HCT116 (cell line): ENCODE measurements around the gene ROR2.

Source experiments
- CEBPB ChIP-seq: IDR thresholded peaks from 2 replicates; pipeline ENCODE4 v1.6.1; 2012; ENCODE audit warnings: low read depth
- EZH2 ChIP-seq: fragments of 200-600 bp; sonication (generic); IDR thresholded peaks from 2 replicates; pipeline ENCODE4 v1.6.1; 2017; ENCODE audit warnings: antibody characterized with exemption, mixed run types
- EZH2phosphoT487 ChIP-seq: fragments of 200-600 bp; IDR thresholded peaks from 2 replicates; pipeline ENCODE4 v1.6.1; 2018; ENCODE audit warnings: antibody characterized with exemption, borderline replicate concordance
- JUND ChIP-seq: IDR thresholded peaks from 2 replicates; pipeline ENCODE4 v1.6.1; 2012
- POLR2A ChIP-seq: IDR thresholded peaks from 2 replicates; pipeline ENCODE4 v1.7.0; 2011; ENCODE audit warnings: borderline replicate concordance; ENCODE audit not compliant: insufficient read depth, insufficient read length; ENCODE audit errors: extremely low read depth
- POLR2AphosphoS5 ChIP-seq: IDR thresholded peaks from 2 replicates; pipeline ENCODE4 v1.6.1; 2011; ENCODE audit warnings: mild to moderate bottlenecking, low read depth, low read length, moderate library complexity
- RAD21 ChIP-seq: IDR thresholded peaks from 2 replicates; pipeline ENCODE4 v1.6.1; 2012; ENCODE audit warnings: low read depth, mild to moderate bottlenecking
- SRF ChIP-seq: IDR thresholded peaks from 2 replicates; pipeline ENCODE4 v1.6.1; 2012; ENCODE audit warnings: low read depth
- YY1 ChIP-seq: IDR thresholded peaks from 2 replicates; pipeline ENCODE4 v1.6.1; 2011; ENCODE audit warnings: low read length, low read depth, moderate library complexity, mild to moderate bottlenecking; ENCODE audit not compliant: insufficient replicate concordance; ENCODE audit errors: extremely low read depth
- ZFX ChIP-seq: fragments of 450-650 bp; IDR thresholded peaks from 2 replicates; pipeline ENCODE4 v1.6.1; 2017
- ZNF274 ChIP-seq: fragments of 200-500 bp; sonication (Bioruptor generic); IDR thresholded peaks from 2 replicates; pipeline ENCODE4 v1.6.1; 2014; ENCODE audit warnings: mild to moderate bottlenecking, low read depth, low read length, inconsistent platforms
- TF ChIP-seq, protein P1 (sequence below), 3 experiments: fragments of 200-600 bp in 1 of 3; sonication (generic) in 1 of 3; IDR thresholded peaks in 2 of 3; conservative IDR thresholded peaks in 1 of 3; 2 replicates each; pipeline ENCODE4 v1.5.1; 2012 to 2017; ENCODE audit warnings: low read depth in 2 of 3, low read length in 2 of 3, antibody characterized with exemption in 1 of 3, borderline replicate concordance in 1 of 3, control low read depth in 1 of 3, mild to moderate bottlenecking in 1 of 3, mixed read lengths in 1 of 3, mixed run types in 1 of 3, moderate library complexity in 1 of 3; ENCODE audit not compliant: insufficient read depth in 1 of 3
- TF ChIP-seq, protein P2 (sequence below): IDR thresholded peaks from 2 replicates; pipeline ENCODE4 v1.6.1; 2012
- TF ChIP-seq, protein P3 (sequence below): IDR thresholded peaks from 2 replicates; pipeline ENCODE4 v1.6.1; 2012; ENCODE audit warnings: low read depth

DNA sequence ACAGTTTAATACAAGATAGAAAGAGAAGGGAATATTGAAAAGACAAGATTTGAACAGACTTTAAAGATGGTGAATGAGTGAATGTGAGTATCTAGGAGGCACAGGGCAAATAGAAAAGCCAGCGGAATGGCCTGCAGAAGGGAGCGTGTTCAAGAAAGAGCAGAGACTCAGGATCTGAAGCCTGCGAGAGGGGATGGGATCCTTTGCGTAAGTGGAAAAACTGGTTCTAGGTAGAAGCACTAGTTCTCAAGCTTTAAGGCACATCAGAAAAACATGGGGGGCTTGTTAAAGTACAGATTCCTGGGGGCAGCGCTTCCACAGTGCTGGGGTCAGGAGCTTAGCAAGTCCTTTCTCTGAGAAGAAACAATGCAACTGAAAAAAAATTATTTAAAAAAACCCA lies 431.6 kb downstream of the ROR2 start:
- TF ChIP-seq ZNF274 = no peak
- no peak for TF ChIP-seq YY1
- TF ChIP-seq RAD21 = no peak
- TF ChIP-seq POLR2A = no peak
- TF ChIP-seq EZH2phosphoT487 = no peak
- TF ChIP-seq, protein P1, sequence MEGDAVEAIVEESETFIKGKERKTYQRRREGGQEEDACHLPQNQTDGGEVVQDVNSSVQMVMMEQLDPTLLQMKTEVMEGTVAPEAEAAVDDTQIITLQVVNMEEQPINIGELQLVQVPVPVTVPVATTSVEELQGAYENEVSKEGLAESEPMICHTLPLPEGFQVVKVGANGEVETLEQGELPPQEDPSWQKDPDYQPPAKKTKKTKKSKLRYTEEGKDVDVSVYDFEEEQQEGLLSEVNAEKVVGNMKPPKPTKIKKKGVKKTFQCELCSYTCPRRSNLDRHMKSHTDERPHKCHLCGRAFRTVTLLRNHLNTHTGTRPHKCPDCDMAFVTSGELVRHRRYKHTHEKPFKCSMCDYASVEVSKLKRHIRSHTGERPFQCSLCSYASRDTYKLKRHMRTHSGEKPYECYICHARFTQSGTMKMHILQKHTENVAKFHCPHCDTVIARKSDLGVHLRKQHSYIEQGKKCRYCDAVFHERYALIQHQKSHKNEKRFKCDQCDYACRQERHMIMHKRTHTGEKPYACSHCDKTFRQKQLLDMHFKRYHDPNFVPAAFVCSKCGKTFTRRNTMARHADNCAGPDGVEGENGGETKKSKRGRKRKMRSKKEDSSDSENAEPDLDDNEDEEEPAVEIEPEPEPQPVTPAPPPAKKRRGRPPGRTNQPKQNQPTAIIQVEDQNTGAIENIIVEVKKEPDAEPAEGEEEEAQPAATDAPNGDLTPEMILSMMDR (IDR thresholded peaks at IDR 0.05 in 2 of 3, conservative IDR thresholded peaks at IDR 0.05 in 1 of 3; ENCODE audit: borderline replicate concordance in 1 of 3, insufficient read depth in 1 of 3, low read depth in 2 of 3, low read length in 2 of 3) = no peak
- TF ChIP-seq ZFX = no peak
- TF ChIP-seq SRF = no peak
- TF ChIP-seq POLR2AphosphoS5 = no peak
- TF ChIP-seq, protein P2, sequence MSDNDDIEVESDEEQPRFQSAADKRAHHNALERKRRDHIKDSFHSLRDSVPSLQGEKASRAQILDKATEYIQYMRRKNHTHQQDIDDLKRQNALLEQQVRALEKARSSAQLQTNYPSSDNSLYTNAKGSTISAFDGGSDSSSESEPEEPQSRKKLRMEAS = no peak
- no peak for TF ChIP-seq EZH2
- TF ChIP-seq, protein P3, sequence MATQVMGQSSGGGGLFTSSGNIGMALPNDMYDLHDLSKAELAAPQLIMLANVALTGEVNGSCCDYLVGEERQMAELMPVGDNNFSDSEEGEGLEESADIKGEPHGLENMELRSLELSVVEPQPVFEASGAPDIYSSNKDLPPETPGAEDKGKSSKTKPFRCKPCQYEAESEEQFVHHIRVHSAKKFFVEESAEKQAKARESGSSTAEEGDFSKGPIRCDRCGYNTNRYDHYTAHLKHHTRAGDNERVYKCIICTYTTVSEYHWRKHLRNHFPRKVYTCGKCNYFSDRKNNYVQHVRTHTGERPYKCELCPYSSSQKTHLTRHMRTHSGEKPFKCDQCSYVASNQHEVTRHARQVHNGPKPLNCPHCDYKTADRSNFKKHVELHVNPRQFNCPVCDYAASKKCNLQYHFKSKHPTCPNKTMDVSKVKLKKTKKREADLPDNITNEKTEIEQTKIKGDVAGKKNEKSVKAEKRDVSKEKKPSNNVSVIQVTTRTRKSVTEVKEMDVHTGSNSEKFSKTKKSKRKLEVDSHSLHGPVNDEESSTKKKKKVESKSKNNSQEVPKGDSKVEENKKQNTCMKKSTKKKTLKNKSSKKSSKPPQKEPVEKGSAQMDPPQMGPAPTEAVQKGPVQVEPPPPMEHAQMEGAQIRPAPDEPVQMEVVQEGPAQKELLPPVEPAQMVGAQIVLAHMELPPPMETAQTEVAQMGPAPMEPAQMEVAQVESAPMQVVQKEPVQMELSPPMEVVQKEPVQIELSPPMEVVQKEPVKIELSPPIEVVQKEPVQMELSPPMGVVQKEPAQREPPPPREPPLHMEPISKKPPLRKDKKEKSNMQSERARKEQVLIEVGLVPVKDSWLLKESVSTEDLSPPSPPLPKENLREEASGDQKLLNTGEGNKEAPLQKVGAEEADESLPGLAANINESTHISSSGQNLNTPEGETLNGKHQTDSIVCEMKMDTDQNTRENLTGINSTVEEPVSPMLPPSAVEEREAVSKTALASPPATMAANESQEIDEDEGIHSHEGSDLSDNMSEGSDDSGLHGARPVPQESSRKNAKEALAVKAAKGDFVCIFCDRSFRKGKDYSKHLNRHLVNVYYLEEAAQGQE = no peak
- no peak for TF ChIP-seq JUND
- TF ChIP-seq CEBPB = no peak
